Panc1 (cell line): Measurements from ENCODE around the gene COL5A1.

Experiments used
- POLR2AphosphoS5 ChIP-seq: IDR thresholded peaks from 2 replicates; pipeline ENCODE4 v1.6.1; 2012; ENCODE audit warnings: mild to moderate bottlenecking, low read depth, low read length, moderate library complexity
- TF ChIP-seq, protein P1 (sequence below): fragments of 450-650 bp; IDR thresholded peaks from 2 replicates; pipeline ENCODE4 v1.5.1; 2017; ENCODE audit warnings: mild to moderate bottlenecking

DNA sequence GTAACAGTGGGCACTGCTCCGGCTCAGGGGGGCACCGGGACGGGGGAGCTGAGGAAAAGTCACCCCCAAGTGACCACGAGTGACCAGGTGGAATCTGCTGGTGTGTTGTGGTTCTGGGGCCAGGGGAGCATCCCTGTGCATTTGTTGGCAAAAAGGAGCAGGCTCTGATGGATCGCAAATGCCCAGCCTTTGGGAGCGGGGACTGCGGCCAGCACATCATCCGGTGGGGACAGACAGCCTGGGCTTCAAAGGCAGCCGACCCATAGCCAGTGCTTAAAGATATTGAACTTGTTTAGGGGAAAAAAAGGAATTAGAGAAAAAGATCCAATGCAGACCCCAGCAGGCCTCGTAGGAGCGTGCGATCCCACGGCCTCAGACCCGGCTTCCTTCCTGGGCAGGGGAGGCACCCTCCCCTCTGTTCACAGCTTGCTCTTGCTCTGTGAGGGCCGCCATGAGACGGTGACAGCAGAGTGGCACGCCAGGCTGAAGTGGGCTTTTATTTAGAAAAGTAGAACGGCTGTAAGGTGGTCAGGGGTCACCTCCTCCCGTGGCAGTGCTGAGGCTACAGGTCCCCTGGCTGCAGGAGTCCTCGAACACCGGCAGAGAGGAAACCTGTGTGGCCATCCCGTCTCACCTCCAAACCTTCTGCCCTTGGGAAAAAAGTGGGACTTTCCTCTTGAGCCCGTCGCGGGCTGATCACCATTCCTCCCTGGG, 41.2 kb downstream of the COL5A1 start:
- TF ChIP-seq, protein P1, sequence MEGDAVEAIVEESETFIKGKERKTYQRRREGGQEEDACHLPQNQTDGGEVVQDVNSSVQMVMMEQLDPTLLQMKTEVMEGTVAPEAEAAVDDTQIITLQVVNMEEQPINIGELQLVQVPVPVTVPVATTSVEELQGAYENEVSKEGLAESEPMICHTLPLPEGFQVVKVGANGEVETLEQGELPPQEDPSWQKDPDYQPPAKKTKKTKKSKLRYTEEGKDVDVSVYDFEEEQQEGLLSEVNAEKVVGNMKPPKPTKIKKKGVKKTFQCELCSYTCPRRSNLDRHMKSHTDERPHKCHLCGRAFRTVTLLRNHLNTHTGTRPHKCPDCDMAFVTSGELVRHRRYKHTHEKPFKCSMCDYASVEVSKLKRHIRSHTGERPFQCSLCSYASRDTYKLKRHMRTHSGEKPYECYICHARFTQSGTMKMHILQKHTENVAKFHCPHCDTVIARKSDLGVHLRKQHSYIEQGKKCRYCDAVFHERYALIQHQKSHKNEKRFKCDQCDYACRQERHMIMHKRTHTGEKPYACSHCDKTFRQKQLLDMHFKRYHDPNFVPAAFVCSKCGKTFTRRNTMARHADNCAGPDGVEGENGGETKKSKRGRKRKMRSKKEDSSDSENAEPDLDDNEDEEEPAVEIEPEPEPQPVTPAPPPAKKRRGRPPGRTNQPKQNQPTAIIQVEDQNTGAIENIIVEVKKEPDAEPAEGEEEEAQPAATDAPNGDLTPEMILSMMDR = no peak
- no peak for TF ChIP-seq POLR2AphosphoS5
